ENCODE data around the gene ADGRD2.

The ADGRD2 gene

GRCh38 chr9:124510650-124511425 is 60.6 kb downstream of the ADGRD2 start:
- no peak for TF ChIP-seq CTCF (IDR thresholded peaks at IDR 0.05; ENCODE audit: borderline replicate concordance, insufficient read depth, low read depth, low read length)
- no peak overlapping the region for H3K4me3 ChIP-seq (ENCODE audit: low read depth, low read length)

- TF ChIP-seq CTCF (IDR thresholded peaks at IDR 0.05; ENCODE audit: borderline replicate concordance, insufficient read depth, low read depth, low read length), result no peak
- H3K4me3 ChIP-seq (ENCODE audit: low read depth, low read length), result no peak overlapping the region
Observed at GRCh38 chr9:124511426-124511840, 61.2 kb downstream of the ADGRD2 start.

GRCh38 chr9:124511891-124512805 is 61.9 kb downstream of the ADGRD2 start:
- H3K4me3 ChIP-seq (ENCODE audit: low read depth, low read length), result no peak overlapping the region
- no peak for TF ChIP-seq CTCF (IDR thresholded peaks at IDR 0.05; ENCODE audit: borderline replicate concordance, insufficient read depth, low read depth, low read length)

- H3K4me3 ChIP-seq (ENCODE audit: low read depth, low read length), result no peak overlapping the region
- no peak for TF ChIP-seq CTCF (IDR thresholded peaks at IDR 0.05; ENCODE audit: borderline replicate concordance, insufficient read depth, low read depth, low read length)
Observed at GRCh38 chr9:124512806-124513204, 62.6 kb downstream of the ADGRD2 start.

GRCh38 chr9:124513376-124513994 is 63.2 kb downstream of the ADGRD2 start:
- TF ChIP-seq CTCF (IDR thresholded peaks at IDR 0.05; ENCODE audit: borderline replicate concordance, insufficient read depth, low read depth, low read length), result no peak
- H3K4me3 ChIP-seq (ENCODE audit: low read depth, low read length), result no peak overlapping the region

GRCh38 chr9:124514125-124514524 is 63.9 kb downstream of the ADGRD2 start:
- H3K4me3 ChIP-seq (ENCODE audit: low read depth, low read length), result no peak overlapping the region
- TF ChIP-seq CTCF (IDR thresholded peaks at IDR 0.05; ENCODE audit: borderline replicate concordance, insufficient read depth, low read depth, low read length), result no peak

All from GM12875 (cell line).